DND-41 (cell line): Measurements from ENCODE around the gene PCDH9.
"Not testable (repeated sequence)": the region's sequence is repeated elsewhere in the genome, so short reads cannot be mapped to it uniquely, and the experiment has no call there.

Experiments used
- ATAC-seq: fragments of 200-7000 bp; cut with Tn5 transposase; 3 replicates; pipeline ENCODE4 v1.9.1; 2021; ENCODE audit warnings: low read depth; ENCODE audit not compliant: insufficient read depth
- DNase-seq: peaks from one replicate; pipeline ENCODE4 v3.0.0-alpha.2; 2020
- H2AFZ ChIP-seq: 2 replicates; pipeline ENCODE4 v1.6.0; 2012; ENCODE audit warnings: low read depth, low read length
- H3K27ac ChIP-seq: 2 replicates; pipeline ENCODE4 v1.5.1; 2012; ENCODE audit warnings: low read length, inconsistent platforms
- H3K27me3 ChIP-seq: fragments of 200-600 bp; sonication (generic); 2 replicates; pipeline ENCODE4 v1.6.0; 2012; ENCODE audit warnings: low read length, mild to moderate bottlenecking, inconsistent platforms; ENCODE audit not compliant: insufficient read depth, poor library complexity
- H3K36me3 ChIP-seq: 2 replicates; pipeline ENCODE4 v1.5.1; 2012; ENCODE audit warnings: low read length, inconsistent platforms; ENCODE audit not compliant: insufficient read depth
- H3K4me1 ChIP-seq: 2 replicates; pipeline ENCODE4 v1.5.1; 2012; ENCODE audit warnings: mild to moderate bottlenecking, low read length; ENCODE audit not compliant: insufficient read depth
- H3K4me2 ChIP-seq: 2 replicates; pipeline ENCODE4 v1.6.0; 2012; ENCODE audit warnings: mild to moderate bottlenecking, moderate library complexity, low read length, inconsistent platforms; ENCODE audit not compliant: insufficient read depth
- H3K4me3 ChIP-seq, 2 experiments: fragments of 200-600 bp in 1 of 2; shearing (Covaris generic) in 1 of 2; 2 replicates each; pipeline ENCODE4 v1.5.1; 2012 to 2016; ENCODE audit warnings: inconsistent platforms in 2 of 2, low read length in 2 of 2, mild to moderate bottlenecking in 2 of 2, low read depth in 1 of 2, moderate library complexity in 1 of 2
- H3K79me2 ChIP-seq: 2 replicates; pipeline ENCODE4 v1.6.0; 2012; ENCODE audit warnings: low read length, inconsistent platforms; ENCODE audit not compliant: insufficient read depth
- H3K9ac ChIP-seq: 2 replicates; pipeline ENCODE4 v1.6.0; 2012; ENCODE audit warnings: low read depth, mild to moderate bottlenecking, inconsistent platforms, low read length, moderate library complexity
- H3K9me3 ChIP-seq: 2 replicates; pipeline ENCODE4 v1.5.1; 2012; ENCODE audit warnings: low read length, moderate library complexity, mild to moderate bottlenecking, inconsistent platforms; ENCODE audit not compliant: insufficient read depth, severe bottlenecking
- H4K20me1 ChIP-seq: 2 replicates; pipeline ENCODE4 v1.6.0; 2012; ENCODE audit warnings: low read length; ENCODE audit not compliant: insufficient read depth
- CTCF ChIP-seq: IDR thresholded peaks from 2 replicates; pipeline ENCODE4 v1.5.1; 2012; ENCODE audit warnings: borderline replicate concordance, low read length, moderate library complexity, mild to moderate bottlenecking; ENCODE audit not compliant: poor library complexity, severe bottlenecking; ENCODE audit errors: extremely low read depth
- EZH2 ChIP-seq: IDR thresholded peaks from 3 replicates; pipeline ENCODE4 v1.6.1; 2012; ENCODE audit warnings: borderline replicate concordance, low read depth, mild to moderate bottlenecking, moderate library complexity, low read length, inconsistent platforms; ENCODE audit not compliant: severe bottlenecking

The PCDH9 gene

GRCh38 chr13:66624302-66624701 lies 605.8 kb downstream of the PCDH9 start:
- Histone ChIP-seq H3K9ac (no peak overlapping the region), H3K36me3 (no peaks in the 10 kb centered on the region), H4K20me1 (no peaks in the 10 kb centered on the region), H3K79me2 (no peaks in the 10 kb centered on the region), H3K27me3 (no peaks in the 10 kb centered on the region), H3K27ac (no peak overlapping the region), H3K9me3 (no peaks in the 10 kb centered on the region), H2AFZ (no peak overlapping the region), H3K4me1 (no peaks in the 10 kb centered on the region), H3K4me2 (no peak overlapping the region), H3K4me3 (no peak overlapping the region)
- DNase-seq (no peak), ATAC-seq (no peak)
- TF ChIP-seq EZH2 (no peak), CTCF (no peak)

DNA sequence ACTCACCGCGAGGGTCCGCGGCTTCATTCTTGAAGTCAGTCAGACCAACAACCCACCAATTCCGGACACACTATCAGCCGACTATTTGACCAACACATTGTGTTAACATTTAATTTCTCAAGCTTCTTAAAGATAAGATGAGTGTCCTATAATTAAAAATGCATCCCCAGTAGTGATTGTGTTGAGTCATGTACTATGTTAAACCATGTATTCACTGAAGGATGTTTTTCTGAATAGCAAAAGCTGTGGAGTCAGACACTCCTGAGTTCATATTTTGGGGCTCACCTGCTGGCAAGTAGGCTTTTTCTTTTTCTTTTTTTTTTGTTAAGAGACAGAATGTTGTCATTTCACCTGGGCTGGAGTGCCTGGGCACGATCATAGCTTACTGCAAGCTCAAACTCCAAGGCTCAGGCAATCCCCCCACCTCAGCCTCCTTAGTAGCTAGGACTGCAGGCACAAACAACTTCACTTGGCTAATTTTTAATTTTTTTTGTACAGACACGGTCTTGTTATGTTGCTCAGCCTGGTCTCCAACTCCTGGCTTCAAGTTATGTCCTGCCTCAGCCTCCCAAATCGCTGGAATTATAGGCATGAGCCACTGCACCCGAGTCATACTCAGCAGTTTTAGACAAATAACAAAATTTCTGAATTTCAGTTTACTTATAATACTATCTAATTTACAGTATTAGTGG lies 606.9 kb downstream of the PCDH9 start:
- DNase-seq (no peak), ATAC-seq (no peak)
- no peak overlapping the region for H3K4me2 ChIP-seq
- H3K36me3 ChIP-seq, result no peaks in the 10 kb centered on the region
- H3K27me3 ChIP-seq, result no peaks in the 10 kb centered on the region
- no peak overlapping the region for H3K9ac ChIP-seq
- H3K27ac ChIP-seq, result no peak overlapping the region
- H3K4me1 ChIP-seq, result no peaks in the 10 kb centered on the region
- H2AFZ ChIP-seq, result no peak overlapping the region
- no peaks in the 10 kb centered on the region for H3K79me2 ChIP-seq
- H4K20me1 ChIP-seq, result no peaks in the 10 kb centered on the region
- no peak overlapping the region for H3K4me3 ChIP-seq
- TF ChIP-seq CTCF, result no peak
- no peak for TF ChIP-seq EZH2
- H3K9me3 ChIP-seq, result no peaks in the 10 kb centered on the region

DNA sequence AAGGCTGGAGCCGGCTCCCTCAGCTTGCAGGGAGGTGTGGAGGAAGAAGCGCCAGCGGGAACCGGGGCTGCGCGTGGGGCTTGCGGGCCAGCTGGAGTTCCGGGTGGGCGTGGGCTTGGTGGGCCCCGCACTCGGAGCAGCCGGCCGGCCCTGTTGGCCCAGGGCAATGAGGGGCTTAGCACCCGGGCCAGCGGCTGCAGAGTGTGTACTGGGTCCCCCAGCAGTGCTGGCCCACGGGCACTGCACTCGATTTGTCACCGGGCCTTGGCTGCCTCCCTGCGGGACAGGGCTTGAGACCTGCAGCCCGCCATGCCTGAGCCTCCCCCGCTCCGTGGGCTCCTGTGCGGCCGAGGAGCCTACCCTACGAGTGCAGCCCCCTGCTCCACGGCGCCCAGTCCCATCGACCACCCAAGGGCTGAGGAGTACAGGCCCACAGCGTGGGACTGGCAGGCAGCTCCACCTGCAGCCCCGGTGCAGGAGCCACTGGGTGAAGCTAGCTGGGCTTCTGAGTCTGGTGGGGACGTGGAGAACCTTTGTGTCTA lies 608.2 kb downstream of the PCDH9 start:
- DNase-seq, H3K27me3 ChIP-seq, H3K9me3 ChIP-seq, H3K4me3 ChIP-seq, H3K4me1 ChIP-seq, H3K4me2 ChIP-seq, H4K20me1 ChIP-seq, H3K27ac ChIP-seq, H3K79me2 ChIP-seq, H2AFZ ChIP-seq, ATAC-seq, H3K9ac ChIP-seq, H3K36me3 ChIP-seq: not testable (repeated sequence)

- H3K4me3 ChIP-seq, result no peak overlapping the region
- H3K9me3 ChIP-seq, result no peaks in the 10 kb centered on the region
- H2AFZ ChIP-seq, result no peak overlapping the region
- H3K4me2 ChIP-seq, result no peak overlapping the region
- peak; percentile 58 for TF ChIP-seq CTCF
- no peak for TF ChIP-seq EZH2
- DNase-seq (no peak), ATAC-seq (no peak)
- H4K20me1 ChIP-seq, result no peaks in the 10 kb centered on the region
- no peak overlapping the region for H3K27ac ChIP-seq
- no peaks in the 10 kb centered on the region for H3K4me1 ChIP-seq
- no peaks in the 10 kb centered on the region for H3K36me3 ChIP-seq
- H3K27me3 ChIP-seq, result no peaks in the 10 kb centered on the region
- H3K79me2 ChIP-seq, result no peaks in the 10 kb centered on the region
- H3K9ac ChIP-seq, result no peak overlapping the region
Measured at GRCh38 chr13:66618702-66619101, 611.4 kb downstream of the PCDH9 start.
